ENCODE data around the gene MAGI2.

DNA sequence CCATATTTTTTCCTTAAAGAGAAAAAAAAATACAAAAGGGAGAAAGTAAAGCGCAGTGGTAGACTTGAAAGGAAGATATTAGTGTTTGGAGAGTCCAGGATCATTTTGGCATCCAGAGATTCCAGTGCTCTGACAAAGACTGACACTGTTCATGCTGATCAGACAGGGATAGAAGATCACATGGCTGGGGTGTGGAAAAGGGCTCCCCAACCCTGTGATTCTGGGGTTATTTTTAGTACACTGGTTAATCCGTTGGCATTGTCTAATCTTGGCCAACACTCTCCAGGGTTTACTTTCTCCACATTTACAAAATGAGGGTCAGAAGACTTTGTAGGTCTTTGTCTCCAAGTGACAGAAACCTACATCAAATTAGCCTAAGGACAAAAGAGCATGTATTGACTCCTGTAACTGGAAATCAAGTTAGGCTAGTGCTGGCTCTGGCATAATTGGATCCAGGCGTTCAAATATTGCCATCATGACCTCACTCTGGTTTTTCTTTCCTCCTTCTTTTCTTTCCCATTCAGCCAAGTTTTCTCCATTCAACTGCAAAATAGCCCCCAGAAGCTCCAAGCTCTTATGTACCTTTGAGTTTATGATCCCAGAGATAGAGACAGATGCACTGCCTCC lies 1473.3 kb downstream of the MAGI2 start:
- no peak for TF ChIP-seq MAX (IDR thresholded peaks at IDR 0.05)
- no peak for TF ChIP-seq CTCF (IDR thresholded peaks at IDR 0.05 in 2 of 3, conservative IDR thresholded peaks at IDR 0.05 in 1 of 3; ENCODE audit: borderline replicate concordance in 1 of 3, insufficient read depth in 1 of 3, low read depth in 2 of 3, low read length in 2 of 3)
- TF ChIP-seq JUND (IDR thresholded peaks at IDR 0.05): no peak
- no peak for TF ChIP-seq EZH2 (IDR thresholded peaks at IDR 0.05)
- TF ChIP-seq CEBPB (IDR thresholded peaks at IDR 0.05; ENCODE audit: low read depth): no peak
- no peak for TF ChIP-seq ZBTB33 (IDR thresholded peaks at IDR 0.05; ENCODE audit: extremely low read depth, insufficient replicate concordance, low read length)
